Ureter (tissue), 1 donor: ENCODE results near the gene COG2. TPM values are rescaled to one million over a fixed set of nuclear protein-coding genes. Genes with fewer than 3 reads are reported as not detected.
A peak's percentile ranks its signal among the peaks of the same experiment; 100 is the strongest.

Experiments
- DNase-seq: peaks from one replicate; pipeline ENCODE4 v3.0.0-alpha.2; 2020; ENCODE audit warnings: low spot score
- total RNA-seq: library from RNA; stranded (reverse); gene quantifications from one replicate; pipeline ENCODE4 v1.2.4, GENCODE V29; 2023
- donor health status: DM: yes; HTN: yes; CAD: no.

Gene COG2
- total RNA-seq, 1 donor from 2014 or later: 36.7 TPM

DNA sequence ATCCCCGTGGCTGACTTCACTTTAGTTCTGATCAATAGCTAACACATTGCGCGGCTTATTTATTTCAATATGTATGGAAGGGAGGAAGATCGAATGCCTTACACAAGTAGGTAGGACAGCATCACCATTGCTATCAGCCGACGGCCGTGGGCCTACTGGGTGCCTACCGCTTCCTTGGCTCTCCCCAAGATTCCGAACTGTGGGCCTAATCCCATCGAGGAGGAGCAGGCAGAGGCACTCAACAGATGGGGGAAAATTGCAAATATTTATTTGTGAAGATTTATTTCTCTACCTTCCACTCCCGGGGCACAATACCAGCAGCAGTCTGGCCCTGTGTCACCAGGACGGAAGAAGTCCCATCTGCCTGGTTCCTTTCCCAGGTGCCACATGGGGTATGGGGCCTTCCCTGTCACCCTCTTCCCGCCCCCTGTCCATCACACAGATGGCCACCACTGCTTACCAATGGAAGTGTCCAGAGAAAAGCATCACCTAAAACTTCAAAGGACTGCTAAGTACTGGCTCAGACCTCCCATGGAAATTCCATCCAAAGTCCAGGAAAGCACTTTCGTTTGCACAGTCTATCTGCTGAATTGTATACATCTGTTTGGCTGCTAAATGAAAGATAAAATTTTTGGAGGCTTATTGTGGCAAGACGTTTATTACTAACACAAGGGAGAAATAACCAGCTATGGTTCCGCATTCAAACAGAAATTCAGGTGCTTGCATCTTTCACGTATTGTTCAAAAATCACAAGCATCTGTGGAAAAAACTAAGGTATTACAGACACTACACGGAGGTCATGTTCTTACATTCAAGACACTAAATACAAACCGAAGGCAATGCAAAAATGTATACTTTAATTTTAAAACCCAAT, 59.9 kb downstream of the COG2 start:
- no peak for DNase-seq

DNA sequence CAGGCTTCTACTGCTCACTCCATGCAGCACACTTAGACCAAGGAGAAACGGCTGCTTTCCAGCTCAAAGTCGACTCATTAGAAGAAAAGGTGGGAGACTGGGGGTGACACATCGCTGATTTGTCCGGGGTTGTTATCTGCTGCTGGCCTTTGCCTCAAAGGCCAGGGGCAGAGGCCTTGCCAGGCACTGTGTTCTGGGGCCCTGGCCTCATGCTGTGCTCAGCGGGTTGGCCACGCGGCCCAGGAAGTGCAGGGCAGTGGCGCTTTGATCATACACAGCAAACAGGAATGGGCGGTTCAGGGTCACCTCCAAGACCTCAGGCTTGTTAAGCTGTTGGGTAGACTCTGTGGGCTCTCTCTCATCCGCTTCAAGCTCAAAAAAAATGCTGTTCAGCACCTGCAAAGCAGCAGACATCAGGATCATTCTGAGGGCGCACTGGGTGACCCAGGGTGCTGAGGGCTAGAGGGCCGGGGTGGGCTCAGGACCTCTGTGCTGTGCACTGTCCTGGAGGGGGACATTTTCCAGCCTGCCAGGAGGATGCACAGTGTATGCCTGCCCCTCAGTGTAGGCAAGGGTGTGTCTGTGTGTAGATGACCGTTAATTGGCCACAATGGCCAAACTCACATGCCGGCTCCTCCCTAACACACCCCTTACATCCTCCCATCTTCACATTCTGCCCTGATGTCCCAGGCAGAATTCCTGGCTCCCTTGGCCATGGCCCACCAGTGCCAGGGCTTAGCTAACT, 60.8 kb downstream of the COG2 start:
- DNase-seq: no peak

DNA sequence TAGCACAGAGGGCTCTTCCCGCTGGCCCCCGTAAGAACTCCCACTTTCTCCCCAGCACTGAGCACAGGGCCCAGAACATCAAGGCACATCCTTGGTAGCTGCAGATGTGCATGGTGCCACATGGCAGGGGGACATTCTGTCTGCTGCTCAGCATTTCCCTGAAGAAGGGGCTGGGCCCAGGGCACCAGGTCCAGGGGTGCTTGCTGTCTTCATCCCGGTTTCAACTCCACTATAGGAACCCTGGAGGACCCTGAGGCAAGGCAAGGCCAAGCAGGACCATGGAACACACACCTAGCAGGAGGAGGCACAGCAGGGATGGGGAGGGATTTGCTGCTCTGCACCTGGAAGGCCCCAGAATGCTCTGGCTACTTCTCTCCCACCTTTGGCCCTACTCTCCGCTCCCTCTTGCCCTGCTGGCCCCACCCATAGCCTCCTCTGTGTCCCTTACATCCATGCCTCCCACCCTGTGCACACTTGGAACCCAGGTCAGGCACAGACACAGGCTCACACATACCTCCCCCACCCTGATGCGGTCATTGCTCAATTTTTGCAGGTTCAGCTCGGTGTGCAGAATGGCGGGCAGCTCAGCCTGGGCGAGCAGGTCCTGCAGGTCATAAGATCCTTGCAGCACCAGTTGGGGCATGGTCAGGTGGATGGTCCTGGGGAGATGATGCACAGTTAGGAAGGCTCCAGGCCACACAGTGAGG, 61.6 kb downstream of the COG2 start:
- DNase-seq: no peak

DNA sequence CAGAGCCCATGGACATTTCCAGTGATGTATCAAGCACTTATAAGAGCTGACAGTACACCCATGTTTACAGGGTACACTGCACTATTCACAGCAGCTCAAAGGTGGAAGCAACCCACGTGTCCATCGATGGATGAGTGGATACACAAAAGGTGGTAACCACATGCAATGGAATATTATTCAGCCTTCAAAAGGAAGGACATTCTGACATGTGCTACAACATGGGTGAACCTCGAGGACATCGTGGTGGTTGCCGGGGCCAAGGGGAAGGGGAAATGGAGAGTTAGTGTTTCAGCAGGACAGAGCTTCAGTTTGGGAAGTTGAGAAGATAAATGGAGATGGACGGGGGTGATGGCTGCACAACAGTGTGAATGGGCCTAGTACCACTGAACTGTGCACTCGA, 62.5 kb downstream of the COG2 start:
- DNase-seq: no peak

DNA sequence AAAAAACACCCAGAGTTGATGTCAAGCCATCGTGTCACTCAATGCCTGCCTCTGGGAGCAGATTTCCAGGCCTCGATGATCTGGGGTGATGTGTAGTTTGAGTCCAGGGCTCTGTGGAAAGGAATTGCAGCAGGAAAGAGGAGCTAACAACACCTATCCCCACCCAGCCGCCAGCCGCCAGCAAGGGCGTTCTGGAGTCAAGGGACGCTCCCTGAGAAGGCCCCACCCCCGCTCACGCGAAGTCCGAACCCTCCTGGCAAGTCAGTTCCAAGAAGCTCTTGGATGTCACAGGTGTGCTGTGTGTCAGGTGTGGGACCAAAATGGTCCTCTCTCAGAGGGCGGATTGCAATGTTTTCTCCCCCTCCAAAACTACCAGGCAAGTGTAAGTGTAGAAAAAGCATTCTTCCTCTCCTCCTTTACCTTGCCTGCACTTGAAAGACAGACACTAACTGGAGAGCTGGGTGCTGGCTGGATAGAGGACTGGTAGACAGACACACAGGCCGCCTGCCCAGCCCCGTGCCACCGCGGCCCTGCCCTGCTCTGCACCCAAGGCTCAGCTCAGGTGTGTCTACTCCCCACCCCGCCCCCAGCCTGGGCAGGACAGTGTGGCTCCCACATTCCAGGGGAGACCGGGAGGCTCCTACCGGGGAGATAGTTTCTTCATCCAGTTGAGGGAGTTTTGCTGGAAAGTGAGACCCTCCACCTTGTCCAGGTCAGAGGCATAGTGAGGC, 63.2 kb downstream of the COG2 start:
- DNase-seq: no peak

DNA sequence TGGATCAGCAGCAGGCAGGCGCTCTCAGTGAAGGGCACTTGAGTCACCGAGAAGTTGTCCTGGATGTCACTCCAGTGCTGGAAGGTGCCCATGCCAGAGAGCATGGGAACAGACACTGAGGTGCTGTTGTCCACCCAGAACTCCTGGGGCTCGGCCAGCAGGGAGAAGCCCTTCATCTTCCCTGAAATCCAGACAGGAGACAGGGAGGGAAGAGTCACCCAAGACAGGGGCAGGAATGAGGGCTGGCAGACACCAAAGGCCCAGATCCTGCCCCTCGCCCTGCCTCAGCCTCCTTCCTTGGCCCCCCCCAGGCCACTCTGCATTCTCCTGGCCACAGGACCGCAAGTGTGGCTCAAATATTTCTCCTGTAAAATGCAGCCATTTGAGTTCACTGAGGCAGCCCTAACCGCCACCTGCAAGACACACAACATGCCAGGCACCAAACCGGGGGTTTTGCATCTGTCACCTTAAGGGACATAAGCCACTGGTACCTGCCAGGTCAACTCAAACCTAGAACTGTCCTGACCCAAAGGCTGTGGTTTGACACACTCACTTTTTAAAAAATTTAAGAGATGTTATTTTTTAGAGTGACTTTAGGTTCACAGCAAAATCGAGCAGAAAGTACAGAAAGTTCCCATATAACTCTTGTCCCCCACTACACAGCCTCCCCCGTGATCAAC, 63.9 kb downstream of the COG2 start:
- no peak for DNase-seq

DNA sequence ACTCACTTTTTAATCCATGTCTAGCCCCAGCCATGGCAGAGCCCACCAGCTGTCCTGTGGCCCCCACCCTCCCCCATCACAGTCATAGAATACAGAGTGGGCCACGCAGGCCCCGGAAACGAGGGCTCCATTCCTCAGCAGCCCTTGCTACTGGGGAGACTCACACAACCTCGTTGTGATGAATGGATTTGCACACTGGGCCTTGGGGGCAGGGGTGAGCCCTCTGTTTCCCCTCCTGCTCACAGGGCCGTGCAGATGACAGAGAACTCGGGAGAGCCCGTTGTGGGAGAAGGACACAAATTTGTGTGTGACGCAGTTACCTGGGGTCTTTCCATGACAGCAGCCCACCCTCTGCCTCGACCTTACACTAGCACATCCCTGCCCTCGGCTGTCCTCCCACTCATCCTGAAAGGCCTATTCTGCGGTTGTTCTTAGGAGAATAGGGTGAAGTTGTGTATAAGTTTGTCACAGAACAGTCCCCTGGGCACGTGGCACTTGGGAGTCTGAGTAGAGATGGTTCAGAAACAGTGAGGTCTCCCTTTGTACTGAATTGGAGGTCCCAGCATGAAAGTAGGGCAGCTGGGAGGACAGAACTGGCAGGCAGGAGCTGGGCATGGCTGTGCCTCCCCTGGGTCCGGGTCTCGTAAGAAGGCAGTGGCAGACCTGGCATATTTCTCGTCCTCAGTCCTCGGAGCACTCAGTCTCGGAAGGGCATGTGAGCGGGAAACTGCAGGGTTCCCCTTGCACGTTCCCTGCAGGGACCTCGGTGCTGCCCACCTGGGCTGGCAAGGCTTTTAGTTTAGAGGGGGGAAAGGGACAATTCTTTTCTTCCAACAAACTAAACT, 64.8 kb downstream of the COG2 start:
- no peak for DNase-seq

DNA sequence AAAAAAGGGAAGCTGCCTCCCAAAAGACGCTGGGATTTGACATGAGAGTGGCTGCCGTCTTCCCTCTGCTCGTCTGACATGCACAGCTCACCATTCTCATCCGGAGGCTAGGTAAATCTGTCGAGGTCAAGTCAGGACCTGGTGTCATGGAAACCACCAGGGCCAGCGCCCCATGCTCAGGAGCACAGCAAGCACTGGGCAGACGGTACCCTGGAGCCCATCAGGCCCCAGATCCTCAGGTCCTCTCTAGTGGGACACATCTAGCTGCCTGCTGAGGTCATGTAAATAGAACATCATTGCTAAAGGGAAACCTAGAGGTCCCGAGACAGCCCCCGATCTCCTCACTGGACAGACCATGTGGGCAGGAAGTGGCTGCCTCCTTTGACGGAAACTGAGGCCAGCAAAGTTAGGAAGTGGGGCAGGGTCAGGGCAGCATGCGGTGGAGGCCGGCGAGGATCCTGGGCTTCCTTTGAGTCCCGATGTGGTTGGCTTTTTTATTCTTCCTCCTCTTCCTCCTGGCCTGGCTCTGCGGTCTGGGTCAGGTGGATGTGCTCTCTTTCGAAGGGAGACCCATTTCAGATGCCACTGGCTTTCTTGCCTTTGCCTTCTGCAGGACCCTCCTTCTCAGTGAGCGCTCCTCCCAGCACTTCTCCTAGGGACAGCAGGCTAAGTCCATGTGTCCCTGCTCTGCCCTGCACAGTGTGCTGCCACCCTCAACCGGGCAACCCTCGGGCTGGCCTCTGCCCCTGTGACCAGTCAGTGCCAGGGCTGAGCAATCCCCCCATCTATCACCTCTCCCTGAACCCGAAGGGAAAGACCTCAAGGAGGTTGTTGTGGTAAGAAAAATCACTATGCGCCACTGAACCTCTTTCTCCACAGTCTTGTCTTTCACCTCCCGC, 65.7 kb downstream of the COG2 start:
- DNase-seq: no peak

DNA sequence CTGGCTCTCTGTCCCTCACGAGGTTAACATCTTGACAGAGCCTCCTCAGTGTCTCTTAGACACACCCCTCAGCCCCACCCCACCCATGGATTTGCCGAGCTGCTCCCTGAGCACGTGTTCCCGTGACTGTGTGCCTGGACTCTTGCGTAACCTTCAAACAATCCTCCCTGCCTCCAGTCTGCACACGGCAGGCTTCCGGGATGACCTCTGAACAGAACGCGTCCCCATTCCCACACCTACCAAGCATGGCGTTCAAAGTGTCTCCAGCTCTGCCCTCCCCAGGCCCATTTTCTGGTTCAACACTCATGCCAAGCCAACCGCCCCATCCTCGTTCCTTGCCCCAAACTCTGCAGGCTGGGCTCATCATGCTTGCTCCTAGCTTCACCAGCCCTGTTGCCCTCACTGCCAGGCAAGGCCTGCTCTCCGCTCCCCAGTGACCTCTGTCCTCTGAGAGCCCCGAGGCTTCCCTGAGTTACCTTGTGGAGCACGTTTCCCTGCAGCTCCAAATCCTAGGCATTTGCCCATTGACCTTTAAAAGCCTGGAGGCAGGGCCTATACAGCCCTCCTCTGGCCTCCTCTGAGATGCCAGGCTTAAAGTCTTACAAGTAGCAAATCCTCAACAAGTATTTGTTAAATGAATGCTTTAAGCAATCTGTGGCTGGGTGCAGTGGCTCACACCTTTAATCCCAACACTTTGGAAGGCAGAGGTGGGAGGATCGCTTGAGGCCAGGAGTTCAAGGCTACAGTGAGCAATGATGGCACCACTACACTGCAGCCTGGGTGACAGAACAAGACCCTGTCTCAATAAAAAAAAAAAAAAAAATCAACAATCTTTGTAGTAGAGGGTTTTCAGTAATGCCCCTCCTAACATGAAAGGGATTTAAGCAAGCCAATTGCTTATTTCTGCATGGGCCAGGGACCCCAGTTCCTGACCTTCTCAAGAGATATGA, 66.6 kb downstream of the COG2 start:
- DNase-seq: no peak

DNA sequence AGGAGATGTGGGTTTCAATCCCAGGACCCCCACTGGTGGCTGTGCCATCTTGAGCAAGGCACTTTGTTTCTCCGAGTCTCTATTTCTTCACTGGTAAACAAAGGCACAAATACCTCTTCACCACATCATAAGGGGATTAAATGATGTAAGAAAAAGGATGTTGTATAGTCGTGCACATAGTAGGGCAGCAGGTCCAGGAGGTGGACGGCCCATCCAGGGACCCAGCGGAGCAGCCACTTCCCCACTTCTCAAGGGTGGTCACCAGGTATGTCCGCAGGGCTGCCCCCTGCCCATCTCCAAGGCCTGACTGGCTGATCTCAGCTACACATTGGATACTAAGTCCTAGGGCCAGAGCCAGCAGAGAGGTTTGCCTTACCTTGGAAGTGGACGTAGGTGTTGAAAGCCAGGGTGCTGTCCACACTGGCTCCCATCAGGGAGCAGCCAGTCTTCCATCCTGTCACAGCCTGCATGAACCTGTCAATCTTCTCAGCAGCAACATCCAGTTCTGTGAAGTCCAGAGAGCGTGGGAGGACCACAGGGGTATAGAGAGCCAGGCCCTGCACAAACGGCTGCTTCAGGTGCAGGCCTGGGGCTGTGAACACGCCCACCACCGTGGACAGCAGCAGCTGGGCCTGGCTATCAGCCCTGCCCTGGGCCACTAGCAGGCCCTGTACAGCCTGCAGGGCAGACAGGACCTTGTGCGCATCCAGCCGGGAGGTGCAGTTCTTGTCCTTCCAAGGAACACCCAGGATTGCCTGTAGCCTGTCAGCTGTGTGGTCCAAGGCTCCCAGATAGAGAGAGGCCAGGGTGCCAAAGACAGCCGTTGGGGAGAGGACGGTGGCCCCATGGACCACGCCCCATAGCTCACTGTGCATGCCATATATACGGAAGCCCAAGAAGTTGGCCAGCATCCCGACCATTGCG, 67.6 kb downstream of the COG2 start:
- no peak for DNase-seq

DNA sequence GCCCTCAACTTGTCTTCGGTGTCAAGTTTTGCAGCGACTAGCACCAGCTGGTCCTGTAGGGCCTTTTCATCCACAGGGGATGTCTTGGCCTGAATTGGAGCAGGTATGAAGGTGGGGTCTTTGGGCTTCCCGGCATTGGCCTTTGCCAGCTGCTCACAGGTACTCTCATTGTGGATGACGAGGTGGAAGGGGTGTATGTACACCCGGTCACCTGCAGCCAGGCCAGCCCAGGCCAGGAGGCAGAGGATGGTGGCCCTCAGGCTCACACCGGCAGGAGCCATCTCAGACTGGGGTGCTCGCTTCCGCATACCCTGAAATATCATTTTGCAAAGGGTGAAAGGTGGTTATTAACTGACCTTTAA, 68.2 kb downstream of the COG2 start:
- no peak for DNase-seq

DNA sequence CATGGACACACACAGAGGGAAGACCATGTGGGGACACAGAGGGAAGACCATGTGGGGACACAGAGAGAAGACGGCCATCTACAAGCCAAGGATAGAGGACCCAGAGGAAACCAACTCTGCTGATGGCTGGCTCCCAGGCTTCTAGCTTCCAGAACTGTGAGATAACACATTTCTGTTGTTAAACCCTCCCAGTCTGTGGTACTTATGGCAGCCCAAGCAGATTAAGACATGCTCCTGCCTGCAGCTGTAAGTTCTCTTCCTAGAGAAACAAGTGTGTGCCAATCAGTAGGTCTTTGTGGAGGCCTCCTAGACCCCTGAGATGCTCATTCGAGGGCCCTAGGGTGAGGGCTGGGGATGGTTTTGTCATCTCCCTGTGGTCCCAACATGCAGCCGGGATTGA, 69.0 kb downstream of the COG2 start:
- no peak for DNase-seq

DNA sequence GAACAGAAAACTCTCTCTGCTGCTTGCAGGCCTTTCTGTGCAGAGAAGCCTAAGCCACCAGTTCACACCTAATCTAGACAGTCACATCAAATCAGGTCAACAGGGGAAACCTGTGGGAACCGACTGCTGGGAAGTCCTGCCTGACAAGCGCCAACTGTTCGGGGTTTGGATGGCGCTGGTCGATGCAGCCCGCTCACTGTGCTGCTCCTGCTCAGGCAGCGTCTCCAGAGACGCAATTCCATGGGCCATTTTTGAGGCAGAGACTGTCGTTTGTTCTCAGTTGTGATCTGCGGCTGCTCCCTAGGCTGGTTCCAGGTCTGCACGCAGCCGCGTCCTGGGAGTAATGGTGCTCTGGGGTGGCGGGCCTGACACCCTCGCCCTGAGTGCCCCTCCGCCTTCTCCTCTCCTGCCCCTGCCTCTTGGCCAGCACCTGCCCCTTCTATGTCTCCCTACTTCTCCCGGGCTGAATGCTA, 70.2 kb downstream of the COG2 start:
- no peak for DNase-seq

DNA sequence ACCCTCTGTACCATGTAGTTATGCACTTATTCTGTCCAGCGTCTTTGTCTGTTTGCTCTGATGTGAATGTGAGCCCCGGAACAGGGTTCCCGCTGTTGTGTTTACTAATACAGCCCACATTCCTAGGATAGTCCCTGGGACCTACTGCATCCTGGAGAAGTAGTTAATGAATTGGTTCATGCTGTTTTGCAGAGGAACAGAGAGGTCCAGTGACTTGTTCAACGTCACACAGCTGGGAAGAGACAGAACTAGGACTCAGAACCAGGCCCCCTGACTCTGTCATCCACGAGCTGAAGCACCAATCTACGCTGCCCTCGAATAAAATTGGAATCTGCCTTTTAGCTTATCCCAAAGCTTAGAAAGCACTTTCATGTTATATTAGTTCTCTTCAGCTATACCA, 70.9 kb downstream of the COG2 start:
- DNase-seq: no peak

DNA sequence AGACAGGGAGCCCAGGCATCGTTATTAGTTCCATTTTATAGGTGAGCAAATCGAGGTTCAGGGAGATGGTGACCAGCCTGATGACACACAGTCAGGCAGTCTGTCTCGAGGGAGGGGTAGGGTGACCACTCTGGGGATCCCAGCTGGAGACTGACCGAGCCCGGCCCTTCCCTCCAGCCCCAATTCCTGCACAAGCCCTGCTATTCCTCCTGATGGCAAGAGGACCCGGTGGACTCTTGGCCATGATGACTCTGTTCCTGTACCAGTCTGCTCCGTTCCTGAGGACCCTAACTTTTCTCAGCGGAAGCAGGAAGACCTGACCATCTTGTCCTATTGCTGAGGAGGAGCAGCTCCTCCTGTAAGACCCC, 71.2 kb downstream of the COG2 start:
- no peak for DNase-seq

DNA sequence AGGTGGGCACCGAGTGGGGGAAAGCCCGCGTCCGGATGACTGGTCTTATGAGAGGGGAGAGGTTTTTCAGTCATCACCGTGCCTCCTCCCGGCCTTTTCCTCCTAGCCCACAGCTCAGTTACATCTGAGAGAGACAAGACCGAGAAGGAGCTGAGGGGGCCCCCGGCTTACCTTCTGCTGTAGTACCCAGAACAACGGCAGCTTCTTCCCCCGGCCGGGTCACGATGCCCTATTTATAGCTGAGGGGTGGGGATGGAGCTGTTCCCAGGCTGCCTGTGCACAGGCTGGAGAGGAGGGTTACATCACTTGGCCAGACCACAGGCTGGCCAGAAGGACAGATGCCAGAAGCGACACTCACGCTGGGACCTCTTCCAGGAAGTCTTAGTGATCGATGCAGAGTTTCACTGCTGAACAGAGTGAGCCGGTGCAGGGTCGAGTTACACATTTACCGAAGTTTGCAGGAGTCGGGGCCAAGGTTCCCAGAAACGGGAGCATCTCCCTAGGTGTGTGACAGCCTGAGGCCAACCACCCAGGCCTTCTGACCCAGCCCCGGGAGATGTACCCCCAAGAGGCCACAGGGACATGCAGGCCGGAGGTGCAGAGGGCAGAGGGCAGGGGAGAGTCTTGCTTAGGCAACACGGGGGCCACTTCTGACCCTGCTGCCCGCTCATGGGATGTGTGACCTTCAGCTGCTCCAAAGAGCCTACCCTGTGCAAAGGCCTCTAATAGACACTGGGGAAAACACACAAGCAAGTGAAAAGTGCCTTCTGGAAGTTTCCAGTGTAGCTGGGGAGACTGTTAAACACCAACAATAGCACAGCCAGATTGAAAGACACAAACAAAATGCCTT, 71.9 kb downstream of the COG2 start, which contains the start of gene AGT:
AGT (minus strand) TSS at position 208 of the 850 bp plus-strand sequence. CDS start 3,299 bp downstream, outside the sequence.
- DNase-seq: peak; percentile 76
